Panc1 (cell line): Measurements from ENCODE around the gene NFX1. TPM values are rescaled to one million over a fixed set of nuclear protein-coding genes. Genes with fewer than 3 reads are reported as not detected.

Experiments used
- ATAC-seq: fragments of 200-7000 bp; cut with Tn5 transposase; 2 replicates; pipeline ENCODE4 v1.9.1; 2020; ENCODE audit warnings: mild to moderate bottlenecking, moderate library complexity
- BruUV-seq: library from RNA; stranded (reverse); fragments of 400-500 nt; replicated peaks from 2 replicates; lab custom pipeline; 2021; lab: Mats Ljungman, UMichigan
- CTCF ChIA-PET: fragments of 300-600 bp; sonication (Branson Sonifier 250); formaldehyde crosslinking; loops from one replicate; lab custom pipeline; 2022; ENCODE audit warnings: antibody characterized with exemption; lab: Charles Lee
- POLR2A ChIA-PET: fragments of 300-600 bp; sonication (Branson Sonifier 250); formaldehyde crosslinking; loops from one replicate; lab custom pipeline; 2022; ENCODE audit warnings: antibody characterized with exemption; lab: Charles Lee
- DNase-seq: peaks from one replicate; pipeline ENCODE4 v3.0.0-alpha.2; 2010; ENCODE audit warnings: low read depth, low spot score
- H3K27ac ChIP-seq: 2 replicates; pipeline ENCODE4 v1.5.1; 2011; ENCODE audit warnings: mild to moderate bottlenecking, low read length, inconsistent platforms
- H3K27me3 ChIP-seq: fragments of 200-500 bp; sonication (Bioruptor generic); 2 replicates; pipeline ENCODE4 v1.6.0; 2014; ENCODE audit warnings: low read length, inconsistent platforms; ENCODE audit not compliant: control insufficient read depth, insufficient read depth
- H3K36me3 ChIP-seq: fragments of 200-500 bp; sonication (Bioruptor generic); 2 replicates; pipeline ENCODE4 v1.5.1; 2014; ENCODE audit warnings: inconsistent platforms, mild to moderate bottlenecking, low read length, moderate library complexity; ENCODE audit not compliant: control insufficient read depth, insufficient read depth
- H3K4me1 ChIP-seq: 2 replicates; pipeline ENCODE4 v1.5.1; 2011; ENCODE audit warnings: inconsistent platforms, mild to moderate bottlenecking, low read length, moderate library complexity; ENCODE audit not compliant: control insufficient read depth, insufficient read depth
- H3K4me3 ChIP-seq, 2 experiments: 2 replicates each; pipeline ENCODE4 v1.5.1; 2011 to 2012; ENCODE audit warnings: low read depth in 2 of 2, low read length in 2 of 2, mild to moderate bottlenecking in 2 of 2, inconsistent platforms in 1 of 2, moderate library complexity in 1 of 2
- H3K9me3 ChIP-seq: fragments of 200-500 bp; sonication (Bioruptor generic); 2 replicates; pipeline ENCODE4 v1.5.1; 2014; ENCODE audit warnings: low read depth, mild to moderate bottlenecking, inconsistent platforms, low read length, moderate library complexity; ENCODE audit not compliant: control insufficient read depth, insufficient read depth
- CTCF ChIP-seq: fragments of 450-650 bp; IDR thresholded peaks from 2 replicates; pipeline ENCODE4 v1.5.1; 2017; ENCODE audit warnings: mild to moderate bottlenecking
- POLR2AphosphoS5 ChIP-seq: IDR thresholded peaks from 2 replicates; pipeline ENCODE4 v1.6.1; 2012; ENCODE audit warnings: mild to moderate bottlenecking, low read depth, low read length, moderate library complexity
- REST ChIP-seq, 2 experiments: IDR thresholded peaks; 2 replicates each; pipeline ENCODE4 v1.6.1; 2011 to 2012; ENCODE audit warnings: low read depth in 2 of 2, control low read depth in 1 of 2, low read length in 1 of 2, mild to moderate bottlenecking in 1 of 2, moderate library complexity in 1 of 2; ENCODE audit not compliant: insufficient read depth in 1 of 2
- SIN3A ChIP-seq: IDR thresholded peaks from 2 replicates; pipeline ENCODE4 v1.6.1; 2012; ENCODE audit warnings: low read depth, mild to moderate bottlenecking, low read length, moderate library complexity, borderline replicate concordance; ENCODE audit not compliant: insufficient read depth
- TCF7L2 ChIP-seq: IDR thresholded peaks from 2 replicates; pipeline ENCODE4 v1.6.1; 2011; ENCODE audit warnings: mild to moderate bottlenecking, low read depth, low read length, inconsistent platforms
- in situ Hi-C: cut with HindIII; loops from 2 replicates; pipeline ENCODE4 v1.10.0; 2016; ENCODE audit warnings: low sequenced_read_pairs, low pct_unique_long_range_greater_than_20kb
- intact Hi-C: fragments of 100-400 bp; cut with micrococcal nuclease; formaldehyde crosslinking; loops from one replicate; pipeline ENCODE4 v1.10.0; 2022; ENCODE audit not compliant: unreplicated experiment
- total RNA-seq: library from RNA; stranded (reverse); gene quantifications from one replicate; pipeline ENCODE4 v1.2.1, GENCODE V29; 2021; ENCODE audit not compliant: unreplicated experiment

NFX1 gene
- total RNA-seq, 1 experiment from 2014 or later, result 38.1 TPM

- in situ Hi-C loops (no loop called here), intact Hi-C loops (no loop called here)
- Histone ChIP-seq H3K36me3 (peaks cover 19% of the 10 kb centered on the region), H3K9me3 (no peaks in the 10 kb centered on the region), H3K27ac (no peak overlapping the region), H3K27me3 (no peaks in the 10 kb centered on the region), H3K4me1 (no peaks in the 10 kb centered on the region), H3K4me3 (no peak overlapping the region)
- TF ChIP-seq SIN3A (no peak), POLR2AphosphoS5 (no peak), TCF7L2 (no peak)
- ChIA-PET CTCF (no interaction called here), POLR2A (no interaction called here)
- no peak for DNase-seq
- no peak for ATAC-seq
- BruUV-seq, result no TSS peak
Measured at GRCh38 chr9:33348998-33349397, 58.7 kb downstream of the NFX1 start.

DNA sequence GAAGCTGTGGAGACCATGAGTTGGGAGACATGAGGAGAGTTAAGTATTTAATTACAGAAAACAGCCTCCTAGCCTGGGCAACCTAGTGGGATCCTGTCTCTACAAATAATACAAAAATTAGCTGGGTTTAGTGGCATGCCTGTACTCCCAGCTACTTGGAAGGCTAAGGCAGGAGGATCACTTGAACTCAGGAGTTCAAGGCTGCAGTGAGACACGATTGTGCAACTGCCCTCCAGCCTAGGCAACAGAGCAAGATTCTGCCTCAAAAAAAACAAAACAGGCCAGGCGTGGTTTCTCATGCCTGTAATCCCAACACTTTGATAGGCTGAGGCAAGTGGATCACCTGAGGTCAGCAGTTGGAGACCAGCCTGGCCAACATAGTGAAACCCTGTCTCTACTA lies 59.4 kb downstream of the NFX1 start:
- no peak overlapping the region for H3K27ac ChIP-seq
- H3K36me3 ChIP-seq, result peaks cover 16% of the 10 kb centered on the region
- DNase-seq, result no peak
- CTCF ChIA-PET, result interaction anchor here (0.8 kb wide), 1 partner anchor 42 kb away, joined by 6 read pairs; no protein-coding TSS in a partner anchor
- no peaks in the 10 kb centered on the region for H3K4me1 ChIP-seq
- no peaks in the 10 kb centered on the region for H3K9me3 ChIP-seq
- H3K4me3 ChIP-seq, result no peak overlapping the region
- no peak for TF ChIP-seq POLR2AphosphoS5
- TF ChIP-seq SIN3A, result no peak
- TF ChIP-seq CTCF, result no peak
- TF ChIP-seq REST (IDR thresholded peaks at IDR 0.05; ENCODE audit: insufficient read depth in 1 of 2, low read depth in 2 of 2, low read length in 1 of 2), result no peak
- TF ChIP-seq TCF7L2, result no peak
- POLR2A ChIA-PET, result no interaction called here
- in situ Hi-C loops (no loop called here), intact Hi-C loops (no loop called here)
- H3K27me3 ChIP-seq, result no peaks in the 10 kb centered on the region
- no TSS peak for BruUV-seq
- peak; percentile 55; the same call in 1 of the 2 replicates for ATAC-seq

DNA sequence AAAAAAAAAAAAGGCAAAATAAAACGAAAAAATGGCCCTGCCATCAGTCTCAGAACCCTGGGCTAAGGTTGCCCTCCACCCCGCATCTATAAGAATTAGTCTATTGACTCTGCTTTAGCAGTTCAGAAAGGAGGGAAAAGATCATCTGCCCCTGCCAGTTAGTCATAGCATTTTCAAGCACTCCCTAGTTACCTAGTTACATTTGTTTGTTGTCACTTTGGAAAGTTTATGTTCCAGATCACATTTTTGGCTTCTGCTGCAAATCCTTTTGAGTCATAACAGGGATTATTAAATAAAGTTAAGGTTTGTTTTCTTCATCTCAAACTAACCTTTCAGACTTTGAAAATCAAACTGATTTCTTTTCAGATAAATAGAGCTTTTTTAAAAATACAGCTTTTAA lies 60.0 kb downstream of the NFX1 start:
- in situ Hi-C loops, result no loop called here
- no peak overlapping the region for H3K4me3 ChIP-seq
- H3K27me3 ChIP-seq, result no peaks in the 10 kb centered on the region
- intact Hi-C loops, result no loop called here
- H3K4me1 ChIP-seq, result no peaks in the 10 kb centered on the region
- BruUV-seq, result no TSS peak
- ATAC-seq (peak; percentile 49; the same call in 1 of the 2 replicates), DNase-seq (no peak)
- POLR2A ChIA-PET, result no interaction called here
- no peaks in the 10 kb centered on the region for H3K9me3 ChIP-seq
- CTCF ChIA-PET, result interaction anchor here (0.7 to 0.8 kb wide), 2 partner anchors 43 to 117 kb away, joined by 3 to 6 read pairs; no protein-coding TSS in a partner anchor
- H3K27ac ChIP-seq, result no peak overlapping the region
- TF ChIP-seq CTCF, result no peak
- TF ChIP-seq REST (IDR thresholded peaks at IDR 0.05; ENCODE audit: insufficient read depth in 1 of 2, low read depth in 2 of 2, low read length in 1 of 2), result no peak
- no peak for TF ChIP-seq POLR2AphosphoS5
- no peak for TF ChIP-seq SIN3A
- TF ChIP-seq TCF7L2, result no peak
- peaks cover 16% of the 10 kb centered on the region for H3K36me3 ChIP-seq
